ENCODE results near the gene ZNF581. TPM values are rescaled to one million over a fixed set of nuclear protein-coding genes. Genes with fewer than 3 reads are reported as not detected.

The ZNF581 gene
- total RNA-seq, 4 donors from 2014 or later: 9.9 to 17.3 (median 13.7) TPM

DNA sequence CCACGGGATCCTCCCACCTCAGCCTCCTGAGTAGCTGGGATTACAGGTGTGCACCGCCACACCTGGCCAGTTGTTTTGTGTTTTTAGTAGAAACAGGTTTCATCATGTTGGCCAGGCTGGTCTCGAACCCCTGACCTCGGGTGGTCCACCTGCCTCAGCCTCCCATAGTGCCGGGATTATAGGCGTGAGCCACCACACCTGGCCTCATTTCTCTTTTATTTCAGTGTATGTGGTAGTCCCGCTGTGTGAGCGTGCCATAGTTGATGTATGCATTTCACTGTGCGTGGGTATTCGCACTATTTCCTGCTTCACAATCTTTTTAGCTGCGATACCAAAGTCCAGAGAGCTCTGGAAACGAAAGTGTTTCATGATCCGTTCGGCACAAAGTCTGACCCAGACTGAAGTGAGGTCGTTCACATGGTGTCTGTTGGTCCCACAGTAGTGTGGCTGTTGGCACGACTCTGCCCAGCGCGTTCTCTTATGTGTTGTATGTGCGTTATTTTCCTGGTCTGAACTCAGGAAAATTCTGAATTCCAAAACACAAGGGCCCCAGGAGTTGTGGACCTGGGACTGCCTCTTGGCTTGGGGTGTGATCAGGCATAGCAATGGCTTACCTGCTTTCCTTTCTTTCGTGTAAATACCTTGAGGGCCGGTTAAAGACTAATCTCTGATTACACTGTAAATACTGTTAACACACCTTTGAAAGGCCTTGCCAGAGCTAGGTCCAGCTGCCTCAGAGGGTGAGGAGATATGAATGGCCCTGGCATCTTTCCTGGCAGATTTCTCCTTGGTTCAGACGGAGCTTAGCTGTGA lies 40.2 kb downstream of the ZNF581 start:
- intact Hi-C loops (cut with DNase I; ENCODE audit: low total_unique reads): no loop called here
- ATAC-seq: no peak
- peaks cover under 1 to 4% of the 10 kb centered on the region in 2 donors for H3K4me1 ChIP-seq

DNA sequence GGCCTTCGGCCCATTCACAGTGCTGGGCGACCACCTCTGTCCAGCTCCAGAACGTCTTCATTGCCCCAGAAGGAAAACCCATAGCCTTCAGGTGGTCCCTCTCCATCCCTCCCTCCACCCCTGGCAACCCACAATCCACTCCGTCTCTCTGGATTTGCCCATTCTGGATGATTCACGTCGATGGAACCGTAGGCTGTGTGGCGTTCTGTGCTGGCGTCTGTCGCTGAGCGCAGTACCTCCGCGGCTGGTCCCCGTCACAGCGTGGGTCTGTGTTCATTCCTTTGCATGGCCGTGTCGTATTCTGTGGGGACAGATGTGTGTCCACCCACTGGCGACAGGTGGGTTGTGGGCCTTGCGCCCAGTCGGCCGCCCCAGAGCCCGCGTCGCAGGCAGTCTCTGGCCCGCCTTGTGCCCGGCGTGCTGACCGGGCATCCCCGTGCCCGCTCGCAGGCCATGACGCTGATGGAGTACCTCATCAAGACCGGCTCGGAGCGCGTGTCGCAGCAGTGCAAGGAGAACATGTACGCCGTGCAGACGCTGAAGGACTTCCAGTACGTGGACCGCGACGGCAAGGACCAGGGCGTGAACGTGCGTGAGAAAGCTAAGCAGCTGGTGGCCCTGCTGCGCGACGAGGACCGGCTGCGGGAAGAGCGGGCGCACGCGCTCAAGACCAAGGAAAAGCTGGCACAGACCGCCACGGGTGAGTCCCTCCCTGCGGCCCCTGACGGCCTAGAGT lies 41.7 kb downstream of the ZNF581 start:
- intact Hi-C loops (cut with DNase I; ENCODE audit: low total_unique reads) (no loop called here), in situ Hi-C loops (cut with MboI; ENCODE audit: low sequenced_read_pairs in 4 of 4) (no loop called here)
- H3K9me3 ChIP-seq: no peaks in the 10 kb centered on the region
- no peak overlapping the region for H3K27ac ChIP-seq
- ATAC-seq: no peak
- peaks cover 0 to 42% of the 10 kb centered on the region in 2 donors for H3K36me3 ChIP-seq
- H3K4me3 ChIP-seq: no peak overlapping the region
- no peaks in the 10 kb centered on the region for H3K4me1 ChIP-seq
- TF ChIP-seq, protein P1, sequence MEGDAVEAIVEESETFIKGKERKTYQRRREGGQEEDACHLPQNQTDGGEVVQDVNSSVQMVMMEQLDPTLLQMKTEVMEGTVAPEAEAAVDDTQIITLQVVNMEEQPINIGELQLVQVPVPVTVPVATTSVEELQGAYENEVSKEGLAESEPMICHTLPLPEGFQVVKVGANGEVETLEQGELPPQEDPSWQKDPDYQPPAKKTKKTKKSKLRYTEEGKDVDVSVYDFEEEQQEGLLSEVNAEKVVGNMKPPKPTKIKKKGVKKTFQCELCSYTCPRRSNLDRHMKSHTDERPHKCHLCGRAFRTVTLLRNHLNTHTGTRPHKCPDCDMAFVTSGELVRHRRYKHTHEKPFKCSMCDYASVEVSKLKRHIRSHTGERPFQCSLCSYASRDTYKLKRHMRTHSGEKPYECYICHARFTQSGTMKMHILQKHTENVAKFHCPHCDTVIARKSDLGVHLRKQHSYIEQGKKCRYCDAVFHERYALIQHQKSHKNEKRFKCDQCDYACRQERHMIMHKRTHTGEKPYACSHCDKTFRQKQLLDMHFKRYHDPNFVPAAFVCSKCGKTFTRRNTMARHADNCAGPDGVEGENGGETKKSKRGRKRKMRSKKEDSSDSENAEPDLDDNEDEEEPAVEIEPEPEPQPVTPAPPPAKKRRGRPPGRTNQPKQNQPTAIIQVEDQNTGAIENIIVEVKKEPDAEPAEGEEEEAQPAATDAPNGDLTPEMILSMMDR (IDR thresholded peaks at IDR 0.05 in 4 of 5, conservative IDR thresholded peaks at IDR 0.05 in 1 of 5): no peak
- TF ChIP-seq POLR2A (IDR thresholded peaks at IDR 0.05): no peak
- no peaks in the 10 kb centered on the region for H3K27me3 ChIP-seq
- DNase-seq: no peak

More for the DNA sequence above, 40.2 kb downstream of the ZNF581 start:
- H3K9me3 ChIP-seq: no peaks in the 10 kb centered on the region
- no peaks in the 10 kb centered on the region for H3K27me3 ChIP-seq
- TF ChIP-seq, protein P1 (IDR thresholded peaks at IDR 0.05 in 4 of 5, conservative IDR thresholded peaks at IDR 0.05 in 1 of 5): no peak
- TF ChIP-seq POLR2A (IDR thresholded peaks at IDR 0.05): no peak
- in situ Hi-C loops (cut with MboI; ENCODE audit: low sequenced_read_pairs in 4 of 4): no loop called here
- no peak overlapping the region for H3K4me3 ChIP-seq
- no peak overlapping the region for H3K27ac ChIP-seq
- peaks cover 0 to 42% of the 10 kb centered on the region in 2 donors for H3K36me3 ChIP-seq
- DNase-seq: no peak

DNA sequence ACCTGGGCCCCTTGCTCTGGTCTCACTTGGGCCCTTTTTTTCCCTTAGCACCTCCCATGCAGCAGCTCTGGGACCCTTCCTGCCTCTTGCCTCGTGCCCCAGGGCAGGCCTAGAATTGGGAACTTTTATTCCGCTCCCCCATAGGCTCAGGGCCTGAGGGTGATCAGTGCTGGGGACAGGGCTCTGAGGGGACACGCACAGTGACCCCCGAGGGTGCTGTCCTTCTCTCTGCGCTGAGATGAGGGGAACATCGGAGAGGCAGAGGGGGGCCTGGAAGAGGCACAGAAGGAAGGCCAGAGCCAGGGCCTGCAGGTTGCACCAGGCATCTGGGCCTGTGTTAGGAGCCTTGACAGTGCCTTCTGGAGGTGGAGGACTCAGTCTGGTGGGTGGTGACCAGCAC lies 42.3 kb downstream of the ZNF581 start:
- Histone ChIP-seq H3K4me3 (no peak overlapping the region), H3K4me1 (no peaks in the 10 kb centered on the region), H3K9me3 (no peaks in the 10 kb centered on the region), H3K27me3 (no peaks in the 10 kb centered on the region), H3K36me3 (peaks cover 0 to 48% of the 10 kb centered on the region in 2 donors), H3K27ac (no peak overlapping the region)
- ATAC-seq (no peak), DNase-seq (no peak)
- no peak for TF ChIP-seq POLR2A (IDR thresholded peaks at IDR 0.05)
- TF ChIP-seq, protein P1 (IDR thresholded peaks at IDR 0.05 in 4 of 5, conservative IDR thresholded peaks at IDR 0.05 in 1 of 5): no peak
- intact Hi-C loops (cut with DNase I; ENCODE audit: low total_unique reads) (no loop called here), in situ Hi-C loops (cut with MboI; ENCODE audit: low sequenced_read_pairs in 4 of 4) (no loop called here)

DNA sequence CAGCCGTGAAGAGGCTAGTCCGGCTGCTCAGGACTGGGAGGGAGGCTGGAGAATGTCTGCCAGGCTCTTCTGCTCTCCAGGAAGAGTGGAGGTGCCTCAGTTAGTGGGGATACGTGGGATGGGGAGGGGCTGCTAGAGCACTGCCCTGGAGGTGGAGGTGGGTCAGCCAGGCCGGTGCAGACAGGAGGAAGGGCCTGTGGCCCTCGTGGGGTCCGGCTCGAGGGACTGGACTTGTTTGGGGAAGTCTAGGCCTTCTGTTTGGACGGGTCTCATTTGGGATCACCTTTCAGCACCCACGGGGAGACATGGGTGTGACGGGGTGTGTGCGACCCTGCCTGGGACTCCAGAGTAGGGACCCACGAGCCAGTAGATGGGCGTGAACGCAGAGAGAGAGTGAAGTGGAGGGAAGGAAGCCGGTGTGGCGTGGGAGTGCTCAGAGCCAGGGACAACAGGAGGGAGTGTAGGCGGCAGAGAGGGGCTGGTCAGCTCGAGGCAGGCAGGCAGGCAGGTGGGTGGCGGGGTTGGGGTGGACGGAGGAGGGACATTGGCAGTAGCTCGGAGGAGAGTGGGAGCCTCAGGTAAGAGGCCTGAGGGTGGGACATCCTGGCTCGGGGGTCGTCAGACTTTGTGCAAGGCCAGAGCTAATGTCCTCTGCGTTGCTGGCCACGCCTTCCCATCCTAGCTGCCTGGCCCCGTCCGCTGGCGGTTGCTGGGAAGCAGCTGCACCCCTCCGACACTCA lies 43.0 kb downstream of the ZNF581 start:
- no peak for TF ChIP-seq POLR2A (IDR thresholded peaks at IDR 0.05)
- TF ChIP-seq, protein P1 (IDR thresholded peaks at IDR 0.05 in 4 of 5, conservative IDR thresholded peaks at IDR 0.05 in 1 of 5): no peak
- Histone ChIP-seq H3K36me3 (peaks cover 0 to 55% of the 10 kb centered on the region in 2 donors), H3K27me3 (no peaks in the 10 kb centered on the region), H3K4me3 (no peak overlapping the region), H3K9me3 (no peaks in the 10 kb centered on the region), H3K27ac (no peak overlapping the region), H3K4me1 (no peaks in the 10 kb centered on the region)
- in situ Hi-C loops (cut with MboI; ENCODE audit: low sequenced_read_pairs in 4 of 4) (no loop called here), intact Hi-C loops (cut with DNase I; ENCODE audit: low total_unique reads) (no loop called here)
- DNase-seq (no peak), ATAC-seq (no peak)

Data from gastrocnemius medialis (tissue), 4 donors.